Thymus (tissue), 11 donors: Measurements from ENCODE around the gene RXFP2. TPM values are rescaled to one million over a fixed set of nuclear protein-coding genes. Genes with fewer than 3 reads are reported as not detected.

Source experiments
- DNase-seq, 9 donors: peaks; one replicate each; pipeline ENCODE4 v3.0.0-alpha.2; 2013; ENCODE audit warnings: low spot score in 9 of 9, low read depth in 6 of 9, missing footprints in 1 of 9
- H3K27ac ChIP-seq, 2 donors: one replicate each; pipeline ENCODE4 v1.5.1; 2013; ENCODE audit warnings: control low read depth in 1 of 2, low read depth in 1 of 2, low read length in 1 of 2, mild to moderate bottlenecking in 1 of 2, moderate library complexity in 1 of 2
- H3K27me3 ChIP-seq, 2 donors: one replicate each; pipeline ENCODE4 v1.5.1; 2013; ENCODE audit warnings: low read length in 1 of 2; ENCODE audit not compliant: control insufficient read depth in 2 of 2, insufficient read depth in 1 of 2
- H3K36me3 ChIP-seq, 2 donors: one replicate each; pipeline ENCODE4 v1.5.1; 2013; ENCODE audit warnings: low read length in 1 of 2, mild to moderate bottlenecking in 1 of 2, moderate library complexity in 1 of 2; ENCODE audit not compliant: control insufficient read depth in 2 of 2, insufficient read depth in 2 of 2
- H3K4me1 ChIP-seq, 2 donors: one replicate each; pipeline ENCODE4 v1.5.1; 2013; ENCODE audit warnings: low read length in 2 of 2; ENCODE audit not compliant: control insufficient read depth in 2 of 2, insufficient read depth in 2 of 2
- H3K4me3 ChIP-seq, 2 donors: one replicate each; pipeline ENCODE4 v1.5.1; 2013; ENCODE audit warnings: low read length in 2 of 2, control low read depth in 1 of 2, mild to moderate bottlenecking in 1 of 2
- H3K9me3 ChIP-seq, 2 donors: one replicate each; pipeline ENCODE4 v1.5.1; 2013; ENCODE audit warnings: low read length in 1 of 2, mild to moderate bottlenecking in 1 of 2; ENCODE audit not compliant: control insufficient read depth in 2 of 2, insufficient read depth in 1 of 2
- WGBS: extraction: QIAGEN DNeasy Blood & Tissue Kit; methylation state at CpG from one replicate; pipeline ENCODE4 v1.1.7; 2013; 5-methylcytosine and 5-hydroxymethylcytosine counted together
- polyA plus RNA-seq: library from polyadenylated mRNA; stranded (reverse); fragments of 200-250 nt; gene quantifications from one replicate; pipeline ENCODE4 v1.2.3, GENCODE V29; 2013
- total RNA-seq: library from RNA; stranded (reverse); fragments of 120-200 nt; gene quantifications from one replicate; pipeline ENCODE4 v1.2.4, GENCODE V29; 2013
- donor health status: healthy.

The RXFP2 gene
- total and polyA plus RNA-seq, 2 donors, result not detected

DNA sequence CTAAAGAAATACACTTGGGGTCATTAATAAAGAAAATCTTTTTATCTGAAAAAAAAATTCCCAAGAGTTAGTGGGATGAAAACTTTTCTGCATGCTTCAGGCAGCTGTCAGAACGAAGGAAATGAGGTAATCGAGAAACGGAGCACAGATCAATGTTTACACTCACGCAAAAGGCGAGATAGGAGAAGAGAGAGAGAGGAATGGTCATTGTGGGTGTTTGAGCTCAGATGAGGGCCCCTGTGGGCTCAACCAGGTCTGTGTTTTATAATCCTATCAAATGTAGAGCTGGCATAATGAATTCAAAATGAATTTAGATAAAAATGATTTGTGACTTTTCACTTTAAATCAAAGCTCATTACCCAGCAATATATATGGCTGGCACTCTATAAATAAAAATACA lies 6.3 kb upstream of the RXFP2 start:
- H3K4me3 ChIP-seq, result no peak overlapping the region
- no peaks in the 10 kb centered on the region for H3K27me3 ChIP-seq
- no peaks in the 10 kb centered on the region for H3K9me3 ChIP-seq
- WGBS, result 50% methylated on average over 5 of the region's 5 CpGs
- no peaks in the 10 kb centered on the region for H3K4me1 ChIP-seq
- no peaks in the 10 kb centered on the region for H3K36me3 ChIP-seq
- H3K27ac ChIP-seq, result no peak overlapping the region
- DNase-seq, result no peak

DNA sequence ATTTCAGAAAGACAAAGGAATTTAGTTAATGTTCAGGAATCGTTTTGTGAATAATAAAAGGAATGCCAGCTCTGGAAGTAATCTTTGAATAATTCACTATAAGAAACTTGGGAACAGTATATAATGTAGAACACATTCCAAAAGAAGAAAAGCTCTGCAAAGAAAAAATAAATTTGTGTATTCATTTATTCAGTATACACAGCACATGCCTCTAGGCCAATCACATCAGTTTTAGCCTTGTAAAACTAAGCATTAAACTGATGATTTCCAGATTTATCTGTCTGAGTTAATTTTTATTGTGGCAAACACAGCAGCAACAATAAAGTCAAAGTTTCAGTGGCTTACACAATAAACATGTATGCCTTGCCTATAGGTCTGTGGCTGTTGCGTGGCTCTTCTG lies 5.7 kb upstream of the RXFP2 start:
- Histone ChIP-seq H3K27me3 (no peaks in the 10 kb centered on the region), H3K27ac (no peak overlapping the region), H3K9me3 (no peaks in the 10 kb centered on the region), H3K36me3 (no peaks in the 10 kb centered on the region), H3K4me1 (no peaks in the 10 kb centered on the region), H3K4me3 (no peak overlapping the region)
- DNase-seq, result no peak
- WGBS, result 96% methylated on average over 2 of the region's 2 CpGs

DNA sequence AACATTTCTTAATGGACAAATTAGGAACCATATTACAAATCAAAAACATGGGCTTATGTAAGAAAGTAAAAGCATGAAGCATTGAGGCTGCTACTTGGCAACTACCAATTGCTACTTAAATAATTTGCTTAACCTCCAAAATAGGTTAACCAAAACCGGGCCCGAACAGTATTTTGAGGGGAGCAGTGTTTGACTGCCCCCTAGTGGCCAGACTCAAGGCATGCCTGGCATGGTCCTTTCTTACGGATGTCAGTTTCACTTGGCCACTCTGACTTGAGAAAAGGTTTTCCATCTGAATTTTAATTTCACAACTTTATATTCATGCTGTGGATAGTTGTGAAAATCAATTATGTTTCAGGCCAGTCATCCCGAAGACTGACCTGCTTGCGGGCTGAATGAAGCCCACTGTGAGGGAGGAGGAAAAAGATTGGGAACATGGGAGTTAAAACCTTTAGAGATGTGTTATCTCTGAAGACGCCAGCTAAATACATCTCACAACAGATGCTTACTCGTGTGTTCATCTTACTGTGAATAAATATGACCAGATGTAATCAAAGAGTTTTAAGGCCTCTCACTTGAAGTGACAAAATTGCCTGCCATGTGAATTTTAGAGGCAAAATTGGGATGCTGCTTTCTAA lies 2.9 kb downstream of the RXFP2 start:
- H3K9me3 ChIP-seq, result no peaks in the 10 kb centered on the region
- H3K4me3 ChIP-seq, result no peak overlapping the region
- DNase-seq, result peak; percentile 11 to 69 (median 35)
- H3K4me1 ChIP-seq, result no peaks in the 10 kb centered on the region
- H3K36me3 ChIP-seq, result no peaks in the 10 kb centered on the region
- H3K27me3 ChIP-seq, result no peaks in the 10 kb centered on the region
- WGBS, result 27% methylated on average over 7 of the region's 7 CpGs
- no peak overlapping the region for H3K27ac ChIP-seq

DNA sequence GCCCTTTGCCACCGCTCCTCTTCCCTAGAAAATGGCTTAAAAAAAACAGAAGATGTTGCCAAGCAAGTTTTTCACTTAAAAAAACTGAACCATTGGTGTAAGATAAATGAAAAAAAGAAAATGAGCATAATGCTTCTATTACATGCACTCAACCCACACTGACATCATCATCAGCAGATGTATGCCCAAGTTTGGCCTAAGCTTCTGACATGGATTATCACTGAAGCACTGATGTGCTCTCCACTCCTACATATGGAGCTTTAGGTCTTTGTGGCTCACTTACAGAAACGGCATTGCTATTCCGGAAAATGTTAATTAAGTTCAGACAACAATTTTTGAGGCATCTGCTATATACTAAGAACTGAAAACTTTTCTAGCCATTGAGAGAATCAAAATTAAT lies 8.0 kb downstream of the RXFP2 start:
- H3K9me3 ChIP-seq, result no peaks in the 10 kb centered on the region
- H3K27me3 ChIP-seq, result no peaks in the 10 kb centered on the region
- no peak for DNase-seq
- no peaks in the 10 kb centered on the region for H3K36me3 ChIP-seq
- no peak overlapping the region for H3K4me3 ChIP-seq
- WGBS, result 89% methylated on average over 3 of the region's 3 CpGs
- no peaks in the 10 kb centered on the region for H3K4me1 ChIP-seq
- no peak overlapping the region for H3K27ac ChIP-seq

DNA sequence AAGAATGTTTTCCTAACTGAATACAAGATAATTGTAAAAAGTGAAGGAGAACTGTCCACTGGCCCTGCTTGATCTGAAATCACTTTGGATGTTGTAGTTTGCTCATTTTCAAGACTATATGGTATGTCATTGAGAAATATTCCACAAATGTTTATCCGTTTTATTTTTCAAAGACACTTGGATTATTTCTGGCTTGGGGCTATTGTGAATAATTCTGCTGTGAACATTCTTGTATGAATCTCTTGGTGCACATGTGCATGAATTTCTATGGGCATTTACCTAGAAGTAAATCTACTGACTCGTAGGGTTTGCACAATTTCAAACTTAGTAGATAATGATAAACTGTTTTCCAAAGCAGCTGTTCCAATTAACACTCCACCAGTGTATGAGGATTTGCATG lies 8.6 kb downstream of the RXFP2 start:
- H3K36me3 ChIP-seq, result no peaks in the 10 kb centered on the region
- WGBS, result 97% methylated on average over 2 of the region's 2 CpGs
- H3K27ac ChIP-seq, result no peak overlapping the region

DNA sequence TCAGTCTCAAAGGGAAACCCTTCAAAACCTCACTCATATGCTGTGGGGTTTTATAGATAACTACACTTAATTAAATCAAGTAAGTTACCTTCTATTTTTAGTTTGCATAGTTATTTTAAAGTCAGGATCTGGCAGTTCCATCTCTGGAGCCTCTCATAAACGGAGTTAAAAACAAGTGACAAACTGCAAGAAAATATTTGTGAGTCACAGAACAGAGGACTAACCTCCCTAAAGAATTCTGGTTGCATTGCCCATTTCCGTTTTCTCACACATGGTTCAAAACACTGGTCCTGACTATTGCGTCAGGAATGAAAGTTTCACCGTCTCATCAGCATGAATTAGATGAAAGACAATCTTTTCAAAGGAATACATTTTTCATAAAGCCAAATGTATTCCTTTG lies 10.6 kb downstream of the RXFP2 start:
- no peaks in the 10 kb centered on the region for H3K36me3 ChIP-seq
- H3K4me1 ChIP-seq, result no peaks in the 10 kb centered on the region
- no peak for DNase-seq
- no peaks in the 10 kb centered on the region for H3K9me3 ChIP-seq
- no peak overlapping the region for H3K4me3 ChIP-seq
- no peaks in the 10 kb centered on the region for H3K27me3 ChIP-seq
- no peak overlapping the region for H3K27ac ChIP-seq
- 97% methylated on average over 4 of the region's 4 CpGs for WGBS

More for the DNA sequence above, 8.6 kb downstream of the RXFP2 start:
- Histone ChIP-seq H3K9me3 (no peaks in the 10 kb centered on the region), H3K4me3 (no peak overlapping the region), H3K4me1 (no peaks in the 10 kb centered on the region), H3K27me3 (no peaks in the 10 kb centered on the region)
- DNase-seq, result no peak

DNA sequence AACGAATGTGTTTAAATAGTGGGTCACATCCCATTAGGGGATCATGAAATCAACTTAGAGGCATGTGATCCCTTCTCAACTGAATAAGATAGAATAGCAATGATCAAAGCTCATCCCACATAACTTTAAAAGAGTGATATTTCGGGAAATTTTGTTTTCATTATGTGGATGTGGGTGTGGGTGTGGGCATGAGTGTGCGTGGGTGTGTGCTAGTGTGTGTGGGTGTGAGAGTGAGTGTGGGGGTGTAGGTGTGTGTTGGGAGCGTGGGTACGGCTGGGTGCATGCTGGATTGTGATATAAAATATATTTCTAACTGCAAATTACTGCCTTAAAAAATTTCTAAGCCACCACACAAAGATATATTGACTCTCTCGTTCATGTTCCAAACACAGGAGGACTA lies 15.9 kb downstream of the RXFP2 start:
- no peaks in the 10 kb centered on the region for H3K4me1 ChIP-seq
- no peak overlapping the region for H3K27ac ChIP-seq
- H3K27me3 ChIP-seq, result no peaks in the 10 kb centered on the region
- 92% methylated on average over 6 of the region's 6 CpGs for WGBS
- no peaks in the 10 kb centered on the region for H3K9me3 ChIP-seq
- H3K36me3 ChIP-seq, result no peaks in the 10 kb centered on the region
- DNase-seq, result no peak
- H3K4me3 ChIP-seq, result no peak overlapping the region

DNA sequence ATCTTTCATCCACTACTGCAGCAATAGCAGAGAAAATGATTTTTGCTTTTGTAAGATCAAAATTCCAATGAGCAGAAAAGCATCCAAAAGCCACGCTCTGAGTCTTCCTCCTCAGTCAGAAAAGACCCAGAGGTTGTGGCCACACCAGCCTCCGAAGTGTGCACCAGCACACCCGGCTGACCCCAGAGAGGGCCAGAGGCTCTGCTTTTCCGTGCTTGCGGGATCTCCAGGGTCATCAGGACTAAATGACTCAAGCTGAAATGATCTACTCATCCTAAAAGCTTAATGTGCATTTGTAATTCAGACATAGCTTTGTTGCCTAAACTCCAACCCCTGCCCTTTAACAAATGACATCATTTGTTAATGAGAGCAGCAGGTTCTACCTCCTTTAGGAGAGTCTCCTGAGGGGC lies 16.5 kb downstream of the RXFP2 start:
- Histone ChIP-seq H3K27ac (no peak overlapping the region), H3K9me3 (no peaks in the 10 kb centered on the region), H3K4me1 (no peaks in the 10 kb centered on the region), H3K27me3 (no peaks in the 10 kb centered on the region), H3K36me3 (no peaks in the 10 kb centered on the region), H3K4me3 (no peak overlapping the region)
- no peak for DNase-seq
- WGBS, result 96% methylated on average over 5 of the region's 5 CpGs

DNA sequence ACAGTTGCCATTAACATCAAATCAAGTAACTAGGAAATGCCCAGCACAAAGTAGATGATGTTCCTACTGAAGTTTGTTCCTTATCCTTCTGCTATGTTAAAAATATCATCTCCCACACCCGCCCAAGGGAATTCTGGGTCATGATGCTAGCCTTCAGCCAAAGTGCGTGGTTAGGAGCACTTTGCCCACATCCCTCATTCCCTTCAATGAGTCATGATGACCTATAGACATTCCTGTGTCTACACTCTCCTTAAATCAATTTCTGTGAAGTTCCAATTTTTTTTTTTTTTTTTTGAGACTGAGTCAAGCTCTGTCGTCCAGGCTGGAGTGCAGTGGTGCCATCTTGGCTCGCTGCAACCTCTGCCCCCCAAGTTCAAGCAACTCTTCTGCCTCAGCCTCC lies 17.0 kb downstream of the RXFP2 start:
- H3K36me3 ChIP-seq, result no peaks in the 10 kb centered on the region
- WGBS, result 92% methylated on average over 4 of the region's 4 CpGs
- no peak overlapping the region for H3K27ac ChIP-seq

DNA sequence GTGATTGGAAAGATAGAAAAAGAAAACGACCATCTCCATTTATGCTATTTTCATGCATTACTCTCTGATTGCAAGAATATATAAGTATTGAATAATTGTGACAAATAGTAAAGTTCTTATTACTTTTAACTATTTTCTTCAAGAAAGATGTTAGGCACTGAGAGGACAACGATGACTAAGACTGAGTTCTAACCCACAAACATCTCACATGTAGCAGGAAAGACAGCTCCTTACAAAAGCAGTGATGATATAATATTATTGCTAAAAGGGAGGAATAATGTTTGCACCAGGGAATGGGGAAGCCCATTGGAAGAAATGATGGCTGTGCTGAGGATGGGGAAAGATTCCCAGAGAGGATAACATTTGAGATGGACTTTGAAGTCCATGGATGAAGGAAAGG lies 22.6 kb downstream of the RXFP2 start:
- WGBS, result 93% methylated on average over 2 of the region's 2 CpGs
- H3K9me3 ChIP-seq, result no peaks in the 10 kb centered on the region
- no peaks in the 10 kb centered on the region for H3K36me3 ChIP-seq
- no peaks in the 10 kb centered on the region for H3K4me1 ChIP-seq
- DNase-seq, result no peak
- no peak overlapping the region for H3K27ac ChIP-seq
- no peak overlapping the region for H3K4me3 ChIP-seq
- H3K27me3 ChIP-seq, result no peaks in the 10 kb centered on the region

More for the DNA sequence above, 17.0 kb downstream of the RXFP2 start:
- Histone ChIP-seq H3K4me1 (no peaks in the 10 kb centered on the region), H3K9me3 (no peaks in the 10 kb centered on the region), H3K27me3 (no peaks in the 10 kb centered on the region), H3K4me3 (no peak overlapping the region)
- DNase-seq, result no peak
